Esophagus (tissue), 2 donors: Measurements from ENCODE around the gene PCGF1. TPM values are rescaled to one million over a fixed set of nuclear protein-coding genes. Genes with fewer than 3 reads are reported as not detected.
"Not testable (repeated sequence)": the region's sequence is repeated elsewhere in the genome, so short reads cannot be mapped to it uniquely, and the experiment has no call there.

ENCODE experiments used
- H3K27ac ChIP-seq, 2 donors: one replicate each; pipeline ENCODE4 v1.5.1; 2013; ENCODE audit warnings: low read depth in 2 of 2, mild to moderate bottlenecking in 2 of 2, inconsistent platforms in 1 of 2, low read length in 1 of 2, moderate library complexity in 1 of 2
- H3K27me3 ChIP-seq, 2 donors: one replicate each; pipeline ENCODE4 v1.6.1; 2013; ENCODE audit warnings: low read length in 2 of 2, control low read depth in 1 of 2, mild to moderate bottlenecking in 1 of 2; ENCODE audit not compliant: insufficient read depth in 2 of 2, control insufficient read depth in 1 of 2
- H3K36me3 ChIP-seq, 2 donors: one replicate each; pipeline ENCODE4 v1.6.1; 2013; ENCODE audit warnings: low read length in 1 of 2; ENCODE audit not compliant: control insufficient read depth in 2 of 2, insufficient read depth in 2 of 2
- H3K4me1 ChIP-seq, 2 donors: one replicate each; pipeline ENCODE4 v1.6.1; 2013; ENCODE audit warnings: low read length in 1 of 2; ENCODE audit not compliant: control insufficient read depth in 2 of 2, insufficient read depth in 2 of 2
- H3K4me3 ChIP-seq, 2 donors: one replicate each; pipeline ENCODE4 v1.5.1; 2013; ENCODE audit warnings: low read length in 2 of 2, mild to moderate bottlenecking in 2 of 2, low read depth in 1 of 2, moderate library complexity in 1 of 2
- H3K9me3 ChIP-seq, 2 donors: one replicate each; pipeline ENCODE4 v1.6.1; 2013; ENCODE audit warnings: mild to moderate bottlenecking in 2 of 2, low read depth in 1 of 2, low read length in 1 of 2, moderate library complexity in 1 of 2; ENCODE audit not compliant: control insufficient read depth in 2 of 2, insufficient read depth in 1 of 2
- WGBS, 2 donors: extraction: QIAGEN DNeasy Blood & Tissue Kit; methylation state at CpG; one replicate each; pipeline ENCODE4 v1.1.7; 2013; 5-methylcytosine and 5-hydroxymethylcytosine counted together
- polyA plus RNA-seq, 2 donors: library from polyadenylated mRNA; stranded (reverse); fragments of 200-250 nt; gene quantifications; one replicate each; pipeline ENCODE4 v1.2.3, GENCODE V29; 2013
- donor health status: healthy with polysubstance abuse.
- donor health status: Bipolar disorder and iron deficiency.

PCGF1 gene
- polyA plus RNA-seq, 2 donors: 16.1 to 18.2 TPM

DNA sequence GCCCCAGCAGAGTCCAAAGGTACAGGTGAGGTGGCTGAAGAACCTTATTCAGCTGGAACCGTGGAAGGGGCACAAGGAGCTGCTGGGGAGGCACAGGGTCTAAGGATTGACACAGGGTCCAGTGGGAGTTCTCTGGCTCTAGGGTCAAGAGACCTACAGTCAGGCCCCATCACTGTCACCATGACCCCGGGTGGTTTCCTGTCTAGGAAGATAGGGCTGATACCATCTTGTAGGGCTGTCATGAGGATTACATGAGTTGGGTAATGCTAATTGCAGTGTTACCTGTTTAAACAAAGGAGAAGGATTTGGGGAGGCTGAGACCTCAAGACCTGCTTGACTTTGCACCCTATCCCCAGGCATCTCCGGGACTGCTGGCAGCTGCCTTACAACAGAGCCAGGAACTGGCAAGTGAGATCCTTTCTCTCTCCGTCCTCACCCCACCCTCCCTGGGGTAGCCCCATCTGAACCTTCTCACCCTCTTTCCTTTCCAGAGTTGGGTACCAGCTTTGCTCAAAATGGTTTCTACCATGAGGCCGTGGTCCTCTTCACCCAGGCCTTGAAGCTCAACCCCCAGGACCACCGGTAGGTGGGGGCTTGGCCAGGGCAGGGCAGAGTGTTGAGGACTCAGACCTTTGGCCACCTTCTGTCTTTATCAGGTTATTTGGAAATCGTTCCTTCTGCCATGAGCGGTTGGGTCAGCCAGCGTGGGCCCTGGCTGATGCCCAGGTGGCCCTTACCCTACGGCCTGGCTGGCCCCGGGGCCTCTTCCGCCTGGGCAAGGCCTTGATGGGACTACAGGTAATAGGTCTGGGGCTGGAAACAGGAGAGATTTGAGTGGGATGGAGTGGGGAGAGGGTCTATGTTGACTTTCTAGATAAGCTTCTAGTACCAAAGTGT is 15.6 kb downstream of the PCGF1 start:
- no peak overlapping the region for H3K27ac ChIP-seq
- no peaks in the 10 kb centered on the region for H3K4me1 ChIP-seq

DNA sequence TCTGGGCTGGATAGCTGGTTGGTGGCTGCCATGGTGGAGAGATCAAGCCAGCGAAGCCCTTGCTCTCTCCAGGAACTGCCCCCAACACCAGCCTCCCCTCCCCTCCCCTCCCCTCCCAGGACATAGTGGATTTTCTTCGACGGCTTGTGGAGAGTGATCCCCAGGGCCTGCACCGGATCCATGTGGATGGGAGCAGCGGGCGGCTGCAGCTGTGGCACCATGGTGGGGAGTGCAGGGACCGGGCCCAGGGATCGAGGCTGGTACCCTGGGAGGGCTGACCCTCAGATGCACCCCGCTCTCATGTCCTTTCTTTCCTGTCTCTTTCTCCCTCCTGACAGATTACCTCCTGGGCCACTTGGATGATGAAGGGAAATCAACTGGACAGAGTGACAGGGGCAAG is 17.6 kb downstream of the PCGF1 start:
- Histone ChIP-seq H3K36me3 (peaks cover 20 to 38% of the 10 kb centered on the region in 2 donors), H3K4me3 (no peak overlapping the region), H3K27me3 (no peaks in the 10 kb centered on the region), H3K27ac (no peak overlapping the region), H3K9me3 (no peaks in the 10 kb centered on the region), H3K4me1 (no peaks in the 10 kb centered on the region)
- WGBS, 2 donors: 93 to 95% methylated on average over 9 of the region's 9 CpGs

More for the DNA sequence above, 15.6 kb downstream of the PCGF1 start:
- no peak overlapping the region for H3K4me3 ChIP-seq
- 90 to 92% methylated on average over 12 of the region's 12 CpGs for WGBS, 2 donors
- no peaks in the 10 kb centered on the region for H3K27me3 ChIP-seq
- peaks cover 20 to 38% of the 10 kb centered on the region in 2 donors for H3K36me3 ChIP-seq
- no peaks in the 10 kb centered on the region for H3K9me3 ChIP-seq

DNA sequence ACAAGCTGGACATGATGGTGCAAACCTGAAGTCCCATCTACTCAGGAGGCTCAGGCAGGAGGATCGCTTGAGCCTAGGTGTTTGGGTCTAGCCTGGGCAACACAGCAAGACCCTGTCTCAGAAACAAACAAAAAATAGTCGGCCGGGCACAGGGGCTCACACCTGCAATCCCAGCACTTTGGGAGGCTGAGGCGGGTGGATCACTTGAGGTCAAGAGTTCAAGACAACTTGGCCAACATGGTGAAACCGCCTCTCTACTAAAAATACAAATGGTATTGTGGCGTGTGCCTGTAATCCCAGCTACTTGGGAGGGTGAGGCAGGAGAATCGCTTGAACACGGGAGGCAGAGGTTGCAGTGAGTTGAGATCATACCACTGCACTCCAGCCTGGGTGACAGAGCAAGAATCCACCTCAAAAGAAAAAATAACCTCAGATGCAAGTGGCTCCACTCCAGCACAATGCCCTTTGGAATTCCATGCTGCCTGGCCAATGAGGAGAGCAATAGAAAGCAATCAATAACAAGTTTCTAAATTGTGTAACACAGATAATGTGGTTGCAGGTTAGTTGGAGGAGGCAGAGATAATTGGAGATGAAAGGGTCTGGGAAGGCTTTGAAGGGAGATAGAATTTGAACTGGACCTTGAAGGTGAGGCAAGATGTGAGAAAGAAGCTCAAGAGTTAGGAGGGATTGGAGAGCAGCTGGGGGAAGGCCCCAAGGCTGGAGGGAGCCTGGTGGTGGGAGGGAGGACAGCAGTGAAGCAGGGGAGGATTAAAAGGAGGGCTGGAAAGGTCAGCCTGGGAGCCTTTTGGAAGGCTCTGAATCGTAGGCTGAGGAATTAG is 18.6 kb downstream of the PCGF1 start:
- Histone ChIP-seq H3K9me3 (no peaks in the 10 kb centered on the region), H3K4me3 (no peak overlapping the region), H3K27ac (no peak overlapping the region), H3K36me3 (peaks cover 20 to 38% of the 10 kb centered on the region in 2 donors), H3K4me1 (no peaks in the 10 kb centered on the region), H3K27me3 (no peaks in the 10 kb centered on the region)
- WGBS, 2 donors: 78 to 89% methylated on average over 9 of the region's 9 CpGs

DNA sequence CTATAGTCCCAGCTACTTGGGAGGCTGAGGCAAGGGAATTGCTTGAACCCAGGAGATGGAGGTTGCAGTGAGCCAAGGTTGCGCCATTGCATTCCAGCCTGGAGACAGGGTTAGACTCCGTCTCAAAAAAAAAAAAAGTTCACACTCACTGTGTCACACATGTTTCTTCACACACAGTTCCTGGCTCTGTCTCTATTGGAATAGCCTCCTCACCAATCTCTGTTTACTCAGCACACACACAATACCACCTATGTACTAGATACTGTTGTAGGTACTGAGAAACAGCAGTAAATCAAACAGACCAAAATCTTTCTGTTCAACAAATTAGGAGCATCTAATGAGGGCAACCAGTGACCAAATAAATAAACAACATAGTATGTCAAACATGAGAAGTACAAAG is 21.4 kb downstream of the PCGF1 start:
- Histone ChIP-seq H3K36me3 (peaks cover 6 to 15% of the 10 kb centered on the region in 2 donors), H3K27ac (no peak overlapping the region), H3K4me3 (no peak overlapping the region), H3K9me3 (no peaks in the 10 kb centered on the region), H3K27me3 (no peaks in the 10 kb centered on the region), H3K4me1 (peaks cover 8 to 9% of the 10 kb centered on the region in 2 donors)
- 85 to 96% methylated on average over 2 of the region's 2 CpGs for WGBS, 2 donors

DNA sequence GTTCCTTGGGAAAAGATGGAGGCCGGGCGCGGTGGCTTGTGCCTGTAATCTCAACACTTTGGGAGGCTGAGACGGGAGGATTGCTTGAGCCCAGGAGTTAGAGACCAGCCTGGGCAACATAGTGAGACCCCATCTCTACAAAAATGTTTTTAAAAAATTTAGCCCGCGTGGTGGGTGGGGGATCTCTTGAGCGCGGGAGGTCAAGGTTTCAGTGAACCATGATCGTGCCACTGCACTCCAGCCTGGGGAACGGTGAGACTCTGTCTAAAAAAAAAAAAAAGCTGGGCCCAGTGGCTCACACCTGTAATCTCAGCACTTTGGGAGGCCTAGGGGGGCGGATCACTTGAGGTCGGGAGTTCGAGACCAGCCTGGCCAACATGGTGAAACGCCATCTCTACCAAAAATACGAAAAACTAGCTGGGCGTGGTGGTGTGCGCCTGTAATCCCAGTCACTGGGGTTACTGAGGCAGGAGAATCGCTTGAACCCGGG is 23.8 kb downstream of the PCGF1 start:
- peak overlapping the region in 1 of 2 donors; percentile 98 for H3K27ac ChIP-seq
- not testable (repeated sequence) for H3K9me3 ChIP-seq, H3K36me3 ChIP-seq, H3K27me3 ChIP-seq
- H3K4me1 ChIP-seq: peaks cover 13% of the 10 kb centered on the region in 2 donors
- H3K4me3 ChIP-seq: peak overlapping the region in 1 of 2 donors; percentile 76
- WGBS, 2 donors: 72 to 81% methylated on average over 19 of the region's 19 CpGs

- Histone ChIP-seq H3K36me3 (peaks cover 0 to 5% of the 10 kb centered on the region in 2 donors), H3K27me3 (no peaks in the 10 kb centered on the region), H3K9me3 (no peaks in the 10 kb centered on the region), H3K4me3 (peak within 1 kb of the TSS; percentile 76 to 84), H3K27ac (peak within 1 kb of the TSS; percentile 88 to 98), H3K4me1 (peaks cover 13% of the 10 kb centered on the region in 2 donors)
- 1% methylated on average over 49 to 50 of the region's 50 CpGs for WGBS, 2 donors
These were observed 24.5 kb downstream of the PCGF1 start, which contains the start of the genes CCDC142 and TTC31 for GRCh38 chr2:74482801-74483674. CCDC142 (minus strand) TSS chr2:74482998; CDS start chr2:74482837, 161 bp downstream. TTC31 (plus strand) TSS chr2:74483081; CDS start chr2:74483096, 15 bp downstream.

GRCh38 chr2:74481961-74482800 is 25.3 kb downstream of the PCGF1 start:
- H3K4me3 ChIP-seq: peak overlapping the region; percentile 76 to 84
- peaks cover 0 to 7% of the 10 kb centered on the region in 2 donors for H3K36me3 ChIP-seq
- peak overlapping the region; percentile 81 to 98 for H3K27ac ChIP-seq
- peaks cover 13% of the 10 kb centered on the region in 2 donors for H3K4me1 ChIP-seq
- no peaks in the 10 kb centered on the region for H3K27me3 ChIP-seq
- no peaks in the 10 kb centered on the region for H3K9me3 ChIP-seq
- WGBS, 2 donors: 1% methylated on average over 73 to 80 of the region's 80 CpGs

GRCh38 chr2:74481431-74481830 is 26.1 kb downstream of the PCGF1 start:
- H3K9me3 ChIP-seq: no peaks in the 10 kb centered on the region
- peaks cover 0 to 7% of the 10 kb centered on the region in 2 donors for H3K36me3 ChIP-seq
- 46 to 54% methylated on average over 3 of the region's 3 CpGs for WGBS, 2 donors
- H3K27me3 ChIP-seq: no peaks in the 10 kb centered on the region
- peaks cover 13% of the 10 kb centered on the region in 2 donors for H3K4me1 ChIP-seq
- H3K27ac ChIP-seq: no peak overlapping the region
- H3K4me3 ChIP-seq: peak overlapping the region; percentile 76 to 84
